Measurements from ENCODE around the gene VMP1.

VMP1 gene

GRCh38 chr17:59707149-59707970 is at the start of gene VMP1, which contains the start of gene PTRH2:
VMP1 (plus strand) TSS chr17:59707654; CDS start chr17:59731447, 23,793 bp downstream.
PTRH2 (minus strand) TSS chr17:59707430; CDS start chr17:59697978, 9,452 bp downstream.
- DNase-seq = peak; percentile 88

- no peak for DNase-seq
These were observed 41.2 kb upstream of the VMP1 start for GRCh38 chr17:59666235-59666634.

DNA sequence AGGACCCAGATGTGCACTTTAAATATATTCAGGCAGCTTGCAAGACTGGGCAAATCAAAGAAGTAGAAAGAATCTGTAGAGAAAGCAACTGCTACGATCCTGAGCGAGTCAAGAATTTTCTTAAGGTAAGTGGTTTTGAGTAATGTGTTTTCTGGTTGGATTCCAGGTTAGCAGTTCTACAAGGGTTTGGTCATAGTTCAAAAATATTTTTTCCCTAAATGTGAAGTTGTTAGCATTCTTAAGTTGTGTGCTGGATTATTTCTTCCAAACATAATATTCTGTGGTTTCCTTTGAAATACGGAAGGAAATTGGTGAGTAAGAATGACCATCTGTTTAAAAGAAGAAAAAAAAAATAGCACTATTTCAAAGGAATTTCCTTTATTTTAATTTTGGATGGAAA is 38.6 kb upstream of the VMP1 start:
- no peak for DNase-seq

GRCh38 chr17:59669411-59669810 is 38.0 kb upstream of the VMP1 start:
- no peak for DNase-seq

DNA sequence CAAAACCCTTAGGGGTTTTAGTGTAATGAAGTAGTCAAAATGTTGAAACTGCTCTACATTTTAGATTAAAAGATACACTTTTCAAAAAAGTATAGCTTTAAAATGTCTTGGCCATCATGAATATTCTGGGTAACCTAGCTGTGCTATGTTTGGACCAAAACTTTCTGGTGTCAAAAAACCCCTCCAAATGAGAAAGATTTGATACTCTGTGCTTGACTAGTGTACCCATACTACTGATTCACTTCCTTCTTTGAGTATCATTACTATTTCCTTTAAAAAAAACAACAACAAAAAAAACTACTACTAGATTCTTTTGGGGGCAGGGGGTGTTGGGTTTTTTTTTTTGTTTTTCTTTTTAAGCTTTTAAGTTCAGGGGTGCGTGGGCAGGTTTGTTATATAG is 37.5 kb upstream of the VMP1 start:
- DNase-seq = no peak

DNA sequence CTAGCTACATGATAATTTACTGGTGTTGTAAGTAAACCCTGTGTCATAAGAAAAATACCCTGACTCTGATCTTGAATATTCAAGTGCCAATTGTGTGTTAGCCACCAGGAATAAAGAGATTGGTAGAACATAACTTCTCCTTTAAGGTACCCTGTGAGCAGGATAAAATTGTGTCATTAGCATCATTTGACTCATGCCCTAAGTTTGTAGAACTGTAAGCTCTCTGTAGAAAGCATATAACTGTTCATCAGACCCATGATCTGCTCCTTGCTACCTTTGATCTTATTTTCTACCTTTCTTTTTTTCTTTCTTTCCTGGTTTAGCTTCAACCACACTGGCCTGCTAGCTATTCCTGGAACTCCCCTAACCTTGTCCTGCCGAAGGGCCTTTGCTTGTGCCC is 36.1 kb upstream of the VMP1 start:
- DNase-seq = no peak

DNA sequence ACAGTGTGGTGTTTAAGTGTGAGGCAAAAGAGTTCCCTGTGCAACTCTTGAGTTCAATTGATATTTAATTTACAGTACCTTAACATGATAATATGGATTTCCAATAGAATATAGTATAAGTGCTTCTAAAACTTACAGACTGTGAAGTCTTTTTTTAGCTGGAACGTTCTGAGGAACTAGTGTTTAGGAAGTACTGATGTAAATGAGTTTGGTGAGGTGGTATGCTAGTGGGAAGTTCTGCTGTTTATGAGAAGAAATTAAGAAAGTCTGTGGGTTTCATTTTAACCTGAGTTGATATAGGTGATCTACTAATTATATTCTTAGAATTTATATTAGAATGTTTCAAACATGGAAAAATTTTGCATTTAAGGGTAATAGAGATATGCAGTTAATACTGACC is 32.2 kb upstream of the VMP1 start:
- no peak for DNase-seq

DNA sequence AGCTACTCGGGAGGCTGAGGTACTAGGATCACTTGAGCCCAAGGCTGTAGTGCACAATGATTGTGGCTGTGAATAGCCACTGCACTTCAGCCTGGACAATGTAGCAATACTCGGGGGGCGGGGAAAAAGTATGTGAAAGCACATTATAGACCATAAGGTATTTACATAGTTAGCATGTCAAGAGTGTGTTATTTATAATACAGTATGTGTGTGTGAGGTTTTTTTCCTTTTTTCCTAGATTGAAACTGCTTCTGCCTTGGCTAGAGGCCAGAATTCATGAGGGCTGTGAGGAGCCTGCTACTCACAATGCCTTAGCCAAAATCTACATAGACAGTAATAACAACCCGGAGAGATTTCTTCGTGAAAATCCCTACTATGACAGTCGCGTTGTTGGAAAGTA is 30.7 kb upstream of the VMP1 start:
- DNase-seq = no peak

GRCh38 chr17:59678918-59679317 is 28.5 kb upstream of the VMP1 start:
- DNase-seq = no peak

DNA sequence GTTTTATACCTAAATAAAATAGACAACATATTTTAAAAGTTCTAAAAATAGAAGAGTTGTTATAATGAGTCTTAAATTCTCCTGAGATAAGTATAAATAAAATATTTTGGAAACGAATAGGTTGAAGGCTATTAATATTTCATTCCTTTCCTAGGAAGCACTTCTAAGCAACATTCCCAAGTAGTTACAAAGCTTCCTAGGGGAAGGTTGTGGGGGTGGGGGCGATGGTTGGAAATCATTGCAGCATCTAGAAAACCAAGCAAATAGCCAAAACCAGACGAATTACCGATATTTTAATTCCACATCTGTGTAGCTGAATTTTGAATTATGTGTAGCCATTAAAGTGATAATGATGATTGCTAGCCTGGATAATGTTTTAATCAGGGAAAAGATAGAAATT is 27.1 kb upstream of the VMP1 start:
- DNase-seq = no peak

DNA sequence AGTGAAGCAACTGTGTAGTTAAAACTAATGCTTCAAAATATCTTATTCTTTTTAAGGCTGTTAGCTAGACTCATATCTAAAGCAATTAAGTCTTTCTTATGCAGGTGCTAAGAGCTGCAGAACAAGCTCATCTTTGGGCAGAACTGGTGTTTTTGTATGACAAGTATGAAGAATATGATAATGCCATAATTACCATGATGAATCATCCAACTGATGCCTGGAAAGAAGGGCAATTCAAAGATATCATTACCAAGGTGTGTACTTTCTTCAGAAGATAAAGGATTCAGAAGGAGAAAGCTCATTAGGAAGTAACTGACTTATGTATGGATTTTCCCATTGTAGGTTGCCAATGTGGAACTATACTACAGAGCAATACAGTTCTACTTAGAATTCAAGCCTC is 24.2 kb upstream of the VMP1 start:
- no peak for DNase-seq

DNA sequence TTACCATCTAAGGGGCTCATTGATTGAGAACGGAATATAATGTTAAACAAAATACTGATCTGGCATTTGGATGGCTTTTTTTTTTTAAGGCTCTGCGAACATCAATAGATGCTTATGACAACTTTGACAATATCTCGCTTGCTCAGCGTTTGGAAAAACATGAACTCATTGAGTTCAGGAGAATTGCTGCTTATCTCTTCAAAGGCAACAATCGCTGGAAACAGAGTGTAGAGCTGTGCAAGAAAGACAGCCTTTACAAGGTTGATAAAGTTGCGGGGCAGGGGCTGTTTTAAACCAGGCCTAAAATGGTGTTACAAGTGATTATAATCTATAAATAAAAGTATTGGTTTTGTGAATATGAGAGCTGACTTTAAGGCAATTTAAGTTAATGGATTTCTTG is 22.5 kb upstream of the VMP1 start:
- no peak for DNase-seq

GRCh38 chr17:59688008-59688407 is 19.4 kb upstream of the VMP1 start:
- no peak for DNase-seq

GRCh38 chr17:59688496-59688895 is 19.0 kb upstream of the VMP1 start:
- no peak for DNase-seq

DNA sequence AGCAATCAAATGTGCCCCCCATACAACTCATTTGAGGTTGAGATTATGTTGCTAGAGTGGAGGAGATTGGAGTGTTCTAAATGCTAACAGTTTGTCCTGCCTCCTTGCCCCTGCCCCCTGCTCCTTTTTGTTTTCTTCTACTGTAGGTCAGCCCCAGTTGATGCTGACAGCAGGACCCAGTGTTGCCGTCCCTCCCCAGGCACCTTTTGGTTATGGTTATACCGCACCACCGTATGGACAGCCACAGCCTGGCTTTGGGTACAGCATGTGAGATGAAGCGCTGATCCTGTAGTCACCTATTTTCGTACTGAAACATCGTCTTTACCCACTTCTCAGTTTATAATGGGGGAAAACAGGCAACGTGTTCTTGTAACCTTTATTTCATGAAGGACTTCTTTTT is 13.9 kb upstream of the VMP1 start:
- no peak for DNase-seq

- no peak for DNase-seq
These were observed 13.1 kb upstream of the VMP1 start for GRCh38 chr17:59694344-59694743.

- DNase-seq = no peak
These were observed 11.3 kb upstream of the VMP1 start for GRCh38 chr17:59695945-59696681.

DNA sequence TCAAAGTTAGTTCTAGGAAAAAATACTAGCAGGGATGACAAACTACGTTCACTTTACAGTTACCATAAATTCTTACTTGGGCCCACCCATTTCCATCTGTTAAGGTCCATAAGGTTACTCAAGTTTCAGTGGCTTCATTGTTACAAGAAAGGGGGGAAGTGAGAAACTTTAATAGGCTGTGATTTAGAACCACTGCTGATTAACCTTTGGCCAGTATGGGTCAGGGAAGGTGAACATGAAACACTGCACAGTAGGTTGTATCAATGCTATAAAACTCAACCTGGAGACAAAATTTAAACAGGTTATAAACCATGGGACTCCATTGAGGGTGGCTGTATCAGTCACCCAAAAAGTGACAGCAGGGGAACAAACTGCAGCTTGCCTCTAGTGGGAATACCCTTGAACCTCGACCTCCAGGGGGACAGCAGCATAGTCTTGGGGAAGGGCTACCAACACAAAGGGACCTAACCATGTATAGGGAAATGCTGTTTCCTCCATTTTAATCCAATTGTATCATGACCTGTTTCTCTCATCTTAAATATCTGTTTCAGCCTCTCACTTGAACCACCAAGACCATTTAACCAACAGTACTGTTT is 10.7 kb upstream of the VMP1 start:
- no peak for DNase-seq

DNA sequence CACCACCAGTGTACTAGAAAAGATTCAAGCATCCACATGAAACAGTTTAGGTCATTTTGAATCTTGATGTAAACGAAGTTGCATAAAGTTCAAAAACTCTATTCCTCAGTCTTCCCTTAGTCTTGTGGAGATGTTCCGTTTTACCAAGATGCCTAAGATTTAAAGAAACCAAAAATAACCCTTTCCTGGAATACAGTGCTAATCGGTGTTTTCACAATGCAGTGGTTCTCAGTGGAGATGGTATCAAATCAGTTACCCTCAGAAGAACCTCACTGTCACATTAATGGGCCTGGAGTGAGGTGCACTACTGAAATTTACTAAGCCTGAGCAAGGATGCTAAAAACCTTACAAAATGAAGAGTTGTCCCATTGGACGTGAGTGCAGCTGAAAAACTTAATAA is 9.3 kb upstream of the VMP1 start:
- DNase-seq = no peak

DNA sequence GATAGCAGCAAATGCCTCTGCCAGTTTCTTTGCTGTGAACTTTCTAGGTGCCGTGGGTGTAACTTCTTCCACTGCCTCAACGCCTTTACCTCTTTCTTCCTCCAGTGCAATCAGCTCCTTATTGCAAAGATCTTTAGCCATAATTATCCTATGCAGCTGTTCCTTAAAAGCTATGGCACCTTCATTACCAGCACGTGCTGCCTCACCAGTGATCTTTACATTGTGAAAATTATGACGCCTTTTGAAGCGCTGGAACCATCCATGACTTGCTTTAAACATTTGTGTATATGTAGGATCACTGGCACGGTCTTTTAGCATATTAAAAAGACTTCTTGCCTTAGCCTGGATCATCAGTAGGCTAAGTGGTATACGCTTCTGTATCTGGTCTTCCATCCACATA is 8.2 kb upstream of the VMP1 start:
- no peak for DNase-seq

DNA sequence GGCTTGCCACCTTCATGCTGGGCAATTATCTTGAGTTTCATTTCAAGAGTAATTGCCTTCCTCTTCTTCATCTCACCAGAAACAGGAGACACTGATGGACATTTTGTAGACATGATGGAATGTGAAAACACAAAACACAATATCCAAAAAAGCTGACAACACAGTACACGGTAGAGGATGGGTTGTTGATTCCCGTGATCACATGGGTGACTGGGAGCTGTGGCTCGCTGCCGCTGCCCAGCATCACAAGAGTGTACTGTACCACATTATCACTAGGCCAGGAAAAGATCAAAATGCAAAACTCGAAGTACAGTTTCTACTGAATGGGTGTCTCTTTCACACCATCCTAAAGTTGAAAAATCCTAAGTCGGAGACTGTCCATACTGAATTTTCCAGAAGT is 7.7 kb upstream of the VMP1 start:
- no peak for DNase-seq

DNA sequence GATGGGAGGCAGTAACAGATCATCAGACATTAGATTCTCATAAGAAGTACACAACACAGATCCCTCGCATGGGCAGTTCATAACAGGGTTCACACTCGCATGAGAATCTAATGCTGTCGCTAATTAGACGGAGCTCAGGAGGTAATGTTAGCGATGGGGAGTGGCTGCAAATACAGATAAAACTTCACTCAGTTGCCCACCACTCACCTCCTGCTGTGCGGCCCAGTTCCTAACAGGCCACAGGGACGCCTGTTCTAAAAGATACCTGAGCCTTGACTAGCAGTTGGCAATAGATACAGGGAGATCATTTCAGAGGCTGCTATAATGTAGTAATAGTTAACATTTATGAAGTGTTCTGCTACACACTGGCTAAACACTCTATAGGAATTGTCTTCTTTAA is 5.2 kb upstream of the VMP1 start:
- DNase-seq = no peak

DNA sequence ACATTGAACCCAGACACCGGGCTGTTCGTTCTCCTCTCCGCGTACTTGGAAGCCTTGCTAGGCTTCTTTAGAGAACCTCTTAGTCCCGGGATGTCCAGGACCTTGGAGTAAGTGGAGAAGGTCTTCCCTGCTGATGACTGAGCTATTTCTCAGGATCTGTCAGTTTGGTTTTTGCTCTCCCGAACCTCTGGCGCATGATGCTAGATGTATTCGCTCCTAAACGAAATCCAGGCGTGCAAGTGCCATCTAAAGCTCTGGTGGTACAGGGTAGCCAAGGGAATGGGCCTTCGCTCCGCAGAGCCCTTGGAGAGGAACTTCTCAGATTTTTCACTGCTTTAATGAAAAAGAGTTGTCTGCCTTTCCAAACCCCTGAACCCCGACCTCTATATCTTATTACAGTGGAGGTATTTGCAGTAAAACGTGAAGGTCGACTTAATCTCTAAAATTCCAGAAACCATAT is 547 bp downstream of the VMP1 start:
- no peak for DNase-seq

GRCh38 chr17:59711936-59712335 is 4.5 kb downstream of the VMP1 start:
- no peak for DNase-seq

Measured in activated CD4-positive, CD25-positive, alpha-beta regulatory T cell treated with anti-CD3 and anti-CD28 coated beads, Interleukin-2, amount 50 U/mL, for 72 hours (primary cell).